ENCODE results near the gene GRK6. TPM values are rescaled to one million over a fixed set of nuclear protein-coding genes. Genes with fewer than 3 reads are reported as not detected.

Gene GRK6
- total and polyA plus RNA-seq, 2 experiments from 2014 or later, result 13.0 to 56.8 TPM

- TF ChIP-seq CTCF (conservative IDR thresholded peaks at IDR 0.05; ENCODE audit: low read depth in 2 of 2) (no peak), ETS1 (IDR thresholded peaks at IDR 0.05) (no peak), EZH2phosphoT487 (IDR thresholded peaks at IDR 0.05; ENCODE audit: unreplicated experiment) (no peak), STAT1 (IDR thresholded peaks at IDR 0.05; ENCODE audit: unreplicated experiment) (no peak), ZNF331 (CRISPR knock-in tag; IDR thresholded peaks at IDR 0.05; ENCODE audit: low read depth) (no peak), POLR2AphosphoS5 (IDR thresholded peaks at IDR 0.05; ENCODE audit: low read depth) (no peak), REST (IDR thresholded peaks at IDR 0.05; ENCODE audit: unreplicated experiment) (no peak), ZNF114 (CRISPR knock-in tag; IDR thresholded peaks at IDR 0.05) (no peak), CREB1 (CRISPR knock-in tag; IDR thresholded peaks at IDR 0.05; ENCODE audit: low read depth) (no peak), EZH2 (IDR thresholded peaks at IDR 0.05; ENCODE audit: low read depth, unreplicated experiment) (no peak), NANOG (IDR thresholded peaks at IDR 0.05; ENCODE audit: borderline replicate concordance) (no peak)
- DNase-seq (ENCODE audit: low spot score), result no peak
- peaks cover 63% of the 10 kb centered on the region for H3K27me3 Mint-ChIP-seq (ENCODE audit: insufficient read depth, low read depth, poor library complexity)
These were observed 20.7 kb upstream of the GRK6 start for GRCh38 chr5:177405805-177406204.

More at GRCh38 chr5:177405805-177406204, 20.7 kb upstream of the GRK6 start:
- Histone ChIP-seq H3F3A (replicated peaks; ENCODE audit: low read depth) (peaks cover 16% of the 10 kb centered on the region), H3K4me3 (no peak overlapping the region), H3K4me2 (no peak overlapping the region), H4K20me1 (replicated peaks; ENCODE audit: insufficient read depth) (no peaks in the 10 kb centered on the region), H3K9me2 (ENCODE audit: insufficient read depth) (peaks cover 3% of the 10 kb centered on the region; the same call in 1 of the 2 replicates), H3K27ac (ENCODE audit: low read depth) (no peak overlapping the region), H3K4me1 (ENCODE audit: insufficient read depth) (peaks cover 6% of the 10 kb centered on the region; the same call in 1 of the 2 replicates), H2AFZ (no peak overlapping the region), H3K79me2 (replicated peaks; ENCODE audit: insufficient read depth) (no peaks in the 10 kb centered on the region), H3K27me3 (ENCODE audit: insufficient read depth) (peaks cover 74% of the 10 kb centered on the region), H3K36me3 (ENCODE audit: insufficient read depth) (no peaks in the 10 kb centered on the region)
- Mint-ChIP-seq H3K36me3 (ENCODE audit: low read depth) (no peaks in the 10 kb centered on the region), H3K9me3 (no peaks in the 10 kb centered on the region), H3K4me3 (no peak overlapping the region), H3K27ac (no peak overlapping the region), H3K4me1 (peaks cover 12% of the 10 kb centered on the region; the same call in 2 of the 3 replicates)
- ATAC-seq, result no peak

Data from GM23338 (cell line).